AG04449 (cell line): ENCODE measurements around the gene PLCD3.

ENCODE experiments used
- CTCF ChIA-PET: fragments of 350-600 bp; formaldehyde crosslinking; extraction: SDS; loops from one replicate; lab custom pipeline; 2021; ENCODE audit warnings: antibody characterized with exemption; lab: Yijun Ruan, JAX
- POLR2A ChIA-PET: fragments of 400-600, 350-600 bp; formaldehyde crosslinking; extraction: SDS; loops from one replicate; lab custom pipeline; 2020; ENCODE audit warnings: antibody characterized with exemption, inconsistent platforms; lab: Yijun Ruan, JAX
- DNase-seq: peaks from one replicate; pipeline ENCODE4 v3.0.0-alpha.2; 2010; ENCODE audit warnings: low read depth, low spot score
- H3K4me3 ChIP-seq: 2 replicates; pipeline ENCODE4 v1.5.1; 2011; ENCODE audit warnings: low read depth, mild to moderate bottlenecking, control low read depth, low read length
- TF ChIP-seq, protein P1 (sequence below): IDR thresholded peaks from one replicate; pipeline ENCODE4 v1.5.1; 2011; ENCODE audit warnings: mild to moderate bottlenecking, moderate library complexity, low read length, control low read depth, inconsistent platforms; ENCODE audit not compliant: insufficient read depth; ENCODE audit errors: missing control alignments

PLCD3 gene, protein sequence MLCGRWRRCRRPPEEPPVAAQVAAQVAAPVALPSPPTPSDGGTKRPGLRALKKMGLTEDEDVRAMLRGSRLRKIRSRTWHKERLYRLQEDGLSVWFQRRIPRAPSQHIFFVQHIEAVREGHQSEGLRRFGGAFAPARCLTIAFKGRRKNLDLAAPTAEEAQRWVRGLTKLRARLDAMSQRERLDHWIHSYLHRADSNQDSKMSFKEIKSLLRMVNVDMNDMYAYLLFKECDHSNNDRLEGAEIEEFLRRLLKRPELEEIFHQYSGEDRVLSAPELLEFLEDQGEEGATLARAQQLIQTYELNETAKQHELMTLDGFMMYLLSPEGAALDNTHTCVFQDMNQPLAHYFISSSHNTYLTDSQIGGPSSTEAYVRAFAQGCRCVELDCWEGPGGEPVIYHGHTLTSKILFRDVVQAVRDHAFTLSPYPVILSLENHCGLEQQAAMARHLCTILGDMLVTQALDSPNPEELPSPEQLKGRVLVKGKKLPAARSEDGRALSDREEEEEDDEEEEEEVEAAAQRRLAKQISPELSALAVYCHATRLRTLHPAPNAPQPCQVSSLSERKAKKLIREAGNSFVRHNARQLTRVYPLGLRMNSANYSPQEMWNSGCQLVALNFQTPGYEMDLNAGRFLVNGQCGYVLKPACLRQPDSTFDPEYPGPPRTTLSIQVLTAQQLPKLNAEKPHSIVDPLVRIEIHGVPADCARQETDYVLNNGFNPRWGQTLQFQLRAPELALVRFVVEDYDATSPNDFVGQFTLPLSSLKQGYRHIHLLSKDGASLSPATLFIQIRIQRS

DNA sequence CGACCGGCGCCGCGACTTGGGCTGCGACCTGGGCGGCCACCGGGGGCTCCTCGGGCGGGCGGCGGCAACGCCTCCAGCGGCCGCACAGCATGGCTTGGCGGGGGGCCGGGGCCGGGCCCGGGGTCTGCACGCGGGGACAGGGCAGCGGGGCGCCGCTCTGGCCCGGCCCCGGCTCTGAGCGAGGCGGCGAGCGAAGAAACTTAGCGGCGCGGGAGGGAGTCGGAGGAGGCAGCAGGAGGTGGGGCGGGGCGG, at the start of gene PLCD3:
Gene PLCD3, minus strand, starts transcription at position 196 of the 252 bp plus-strand sequence. Its CDS starts 105 bp downstream, at position 91.
- peak within 1 kb of the TSS; percentile 86 for H3K4me3 ChIP-seq
- TF ChIP-seq, protein P1, sequence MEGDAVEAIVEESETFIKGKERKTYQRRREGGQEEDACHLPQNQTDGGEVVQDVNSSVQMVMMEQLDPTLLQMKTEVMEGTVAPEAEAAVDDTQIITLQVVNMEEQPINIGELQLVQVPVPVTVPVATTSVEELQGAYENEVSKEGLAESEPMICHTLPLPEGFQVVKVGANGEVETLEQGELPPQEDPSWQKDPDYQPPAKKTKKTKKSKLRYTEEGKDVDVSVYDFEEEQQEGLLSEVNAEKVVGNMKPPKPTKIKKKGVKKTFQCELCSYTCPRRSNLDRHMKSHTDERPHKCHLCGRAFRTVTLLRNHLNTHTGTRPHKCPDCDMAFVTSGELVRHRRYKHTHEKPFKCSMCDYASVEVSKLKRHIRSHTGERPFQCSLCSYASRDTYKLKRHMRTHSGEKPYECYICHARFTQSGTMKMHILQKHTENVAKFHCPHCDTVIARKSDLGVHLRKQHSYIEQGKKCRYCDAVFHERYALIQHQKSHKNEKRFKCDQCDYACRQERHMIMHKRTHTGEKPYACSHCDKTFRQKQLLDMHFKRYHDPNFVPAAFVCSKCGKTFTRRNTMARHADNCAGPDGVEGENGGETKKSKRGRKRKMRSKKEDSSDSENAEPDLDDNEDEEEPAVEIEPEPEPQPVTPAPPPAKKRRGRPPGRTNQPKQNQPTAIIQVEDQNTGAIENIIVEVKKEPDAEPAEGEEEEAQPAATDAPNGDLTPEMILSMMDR: no peak
- DNase-seq: no peak
- ChIA-PET POLR2A (interaction anchor here (1.0 kb wide), 1 partner anchor 36 kb away, joined by 3 read pairs; no protein-coding TSS in a partner anchor), CTCF (interaction anchor here (0.5 to 16.6 kb wide), 18 partner anchors 9 to 359 kb away, joined by 3 to 677 read pairs (median 8); partner anchors contain the start of genes EFTUD2, HEXIM1 and HEXIM2)

DNA sequence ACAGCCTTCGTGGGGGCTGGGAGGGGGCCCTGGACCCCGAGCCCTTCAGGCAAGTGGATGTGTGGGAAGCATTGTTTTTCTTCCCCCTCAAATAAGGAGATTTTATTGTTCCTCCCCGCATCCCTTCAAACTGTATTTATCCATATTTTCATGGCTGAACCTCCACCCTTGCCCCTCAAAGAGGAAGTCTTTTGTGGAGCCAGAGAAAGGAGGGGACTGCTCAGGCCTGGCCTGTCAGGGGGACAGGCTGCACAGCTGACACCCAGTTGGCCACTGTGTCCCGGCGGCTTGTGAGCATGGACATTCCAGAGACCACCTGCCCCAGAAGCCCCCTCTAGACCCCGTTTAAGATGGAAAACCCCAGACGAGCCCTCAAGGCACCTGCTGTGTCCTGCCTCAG, 45.2 kb upstream of the PLCD3 start:
- no peak for DNase-seq
- ChIA-PET CTCF (interaction anchor here (2.2 to 3.1 kb wide), 3 partner anchors 20 to 43 kb away, joined by 19 to 23 read pairs (median 20); partner anchors contain the start of gene ACBD4), POLR2A (interaction anchor here (2.4 kb wide), 1 partner anchor 28 kb away, joined by 21 read pairs; the partner anchor contains the start of gene HEXIM1)
- no peak overlapping the region for H3K4me3 ChIP-seq
- TF ChIP-seq, protein P1: no peak

DNA sequence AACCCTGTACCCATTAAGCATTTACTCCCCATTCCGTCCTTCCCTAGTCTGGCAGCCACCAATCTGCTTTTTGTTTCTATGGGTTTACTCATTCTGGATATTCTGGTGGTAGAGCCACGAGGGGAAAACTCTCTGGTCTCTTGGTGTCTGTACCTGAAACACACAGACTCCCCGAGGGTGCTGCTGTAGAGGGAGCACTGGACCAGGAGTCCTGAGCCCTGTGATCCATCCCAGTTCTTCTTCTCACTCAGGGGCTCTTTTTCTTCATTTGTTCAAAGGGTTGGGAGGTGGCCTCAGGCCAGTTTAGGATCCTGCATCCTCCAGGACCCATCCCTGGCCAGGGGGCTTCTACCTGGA, 43.4 kb upstream of the PLCD3 start:
- ChIA-PET CTCF (interaction anchor here (2.0 to 3.1 kb wide), 3 partner anchors 22 to 41 kb away, joined by 8 to 23 read pairs (median 20); partner anchors contain the start of gene ACBD4), POLR2A (interaction anchor here (0.6 to 2.4 kb wide), 4 partner anchors 15 to 40 kb away, joined by 3 to 21 read pairs (median 10); partner anchors contain the start of genes ACBD4, HEXIM1 and HEXIM2)
- DNase-seq: no peak
- TF ChIP-seq, protein P1: no peak
- no peak overlapping the region for H3K4me3 ChIP-seq

DNA sequence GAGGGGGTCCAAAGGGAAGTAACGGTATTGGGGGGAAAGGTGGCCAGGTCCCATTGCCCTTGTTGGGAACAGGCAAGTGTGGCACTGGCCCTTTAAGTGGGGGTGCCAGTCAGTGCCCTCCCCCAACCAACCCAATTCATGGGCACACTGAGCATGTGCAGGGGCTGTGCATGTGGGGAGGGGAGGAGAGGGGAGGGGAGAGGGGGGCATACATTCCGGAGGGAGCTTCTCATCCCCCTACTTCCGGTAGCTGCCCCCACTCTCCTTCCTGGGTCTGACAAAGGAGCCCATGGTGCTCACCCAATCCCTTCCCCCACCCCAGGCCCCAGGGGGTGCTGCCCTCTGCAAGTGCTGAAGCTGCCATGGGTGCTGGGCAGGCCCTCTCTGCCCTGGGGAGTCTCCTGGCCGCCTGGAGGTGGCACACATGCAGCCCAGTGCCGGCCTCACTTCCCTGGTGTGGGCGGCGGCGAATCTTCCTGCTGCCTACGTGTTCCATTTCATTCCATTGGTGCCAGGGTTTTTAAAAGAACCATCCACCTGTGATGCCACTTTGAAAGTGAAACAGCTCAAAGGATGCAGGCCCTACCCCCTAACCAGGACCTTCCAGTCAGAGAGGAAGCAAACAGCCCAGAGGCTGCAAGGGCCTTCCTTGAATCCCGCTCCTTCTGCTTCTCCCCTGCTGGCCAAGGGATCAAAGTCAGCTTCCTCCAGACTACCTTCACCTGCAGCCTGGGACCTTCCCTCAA, 40.4 kb upstream of the PLCD3 start:
- ChIA-PET POLR2A (interaction anchor here (3.1 to 4.5 kb wide), 2 partner anchors 12 to 23 kb away, joined by 40 to 66 read pairs; partner anchors contain the start of genes HEXIM1 and HEXIM2), CTCF (interaction anchor here (0.6 to 4.8 kb wide), 19 partner anchors 10 to 252 kb away, joined by 3 to 48 read pairs (median 4); partner anchors contain the start of genes ACBD4, HEXIM1 and HEXIM2)
- DNase-seq: no peak
- TF ChIP-seq, protein P1: no peak
- H3K4me3 ChIP-seq: peak overlapping the region; percentile 30

DNA sequence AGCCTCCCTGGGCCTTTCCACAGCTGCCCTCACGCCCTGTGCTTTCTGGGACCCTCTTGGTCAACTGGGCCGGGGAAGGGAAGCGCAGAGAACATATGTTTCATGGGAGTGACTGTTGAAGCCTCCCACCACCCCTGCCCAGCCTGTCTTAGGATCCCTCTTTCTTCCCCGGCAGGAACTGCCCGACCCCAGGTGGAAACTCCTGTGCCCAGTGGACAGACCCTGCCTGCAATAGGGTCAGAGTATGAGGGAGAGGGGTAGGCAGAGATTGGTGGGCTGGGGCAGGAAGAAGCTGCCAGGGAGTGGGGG, 39.9 kb upstream of the PLCD3 start:
- DNase-seq: no peak
- H3K4me3 ChIP-seq: peak overlapping the region; percentile 18
- TF ChIP-seq, protein P1: no peak
- CTCF ChIA-PET: interaction anchor here (1.1 to 4.8 kb wide), 10 partner anchors 10 to 213 kb away, joined by 3 to 48 read pairs (median 10); partner anchors contain the start of genes ACBD4, HEXIM1 and HEXIM2
- POLR2A ChIA-PET: interaction anchor here (3.1 to 4.5 kb wide), 2 partner anchors 11 to 22 kb away, joined by 40 to 66 read pairs; partner anchors contain the start of genes HEXIM1 and HEXIM2
